Measurements from ENCODE around the gene SLC2A4.

SLC2A4 gene

GRCh38 chr17:7260651-7261378 lies 20.7 kb upstream of the SLC2A4 start:
- Histone ChIP-seq H3K9ac (ENCODE audit: low read length) (no peak overlapping the region), H3K4me1 (ENCODE audit: insufficient read depth, low read length) (no peaks in the 10 kb centered on the region)

GRCh38 chr17:7261379-7262191 lies 19.9 kb upstream of the SLC2A4 start:
- no peak overlapping the region for H3K9ac ChIP-seq (ENCODE audit: low read length)

More at GRCh38 chr17:7260651-7261378, 20.7 kb upstream of the SLC2A4 start:
- H3K27me3 ChIP-seq (ENCODE audit: control insufficient read depth in 1 of 2, insufficient read depth in 2 of 2, low read length in 2 of 2) = peaks cover 33 to 41% of the 10 kb centered on the region in 2 donors
- peak overlapping the region; percentile 14 to 21 for H3K4me3 ChIP-seq (ENCODE audit: low read depth in 1 of 2, low read length in 2 of 2)
- H3K9me3 ChIP-seq (ENCODE audit: low read length) = no peaks in the 10 kb centered on the region
- H3K36me3 ChIP-seq (ENCODE audit: insufficient read depth, low read length) = peaks cover 21% of the 10 kb centered on the region
- no peak overlapping the region for H3K27ac ChIP-seq (ENCODE audit: low read depth, low read length)

GRCh38 chr17:7262192-7262934 lies 19.2 kb upstream of the SLC2A4 start, which contains the start of gene CLDN7:
CLDN7 (minus strand) TSS chr17:7262478; CDS start chr17:7262043, 435 bp downstream.
- Histone ChIP-seq H3K9ac (ENCODE audit: low read length) (no peak within 1 kb of the TSS), H3K27ac (ENCODE audit: low read depth, low read length) (no peak within 1 kb of the TSS), H3K36me3 (ENCODE audit: insufficient read depth, low read length) (peaks cover 11% of the 10 kb centered on the region), H3K4me1 (ENCODE audit: insufficient read depth, low read length) (no peaks in the 10 kb centered on the region), H3K4me3 (ENCODE audit: low read depth in 1 of 2, low read length in 2 of 2) (peak within 1 kb of the TSS; percentile 14 to 21), H3K9me3 (ENCODE audit: low read length) (no peaks in the 10 kb centered on the region), H3K27me3 (ENCODE audit: control insufficient read depth in 1 of 2, insufficient read depth in 2 of 2, low read length in 2 of 2) (peaks cover 33 to 41% of the 10 kb centered on the region in 2 donors)

More at GRCh38 chr17:7261379-7262191, 19.9 kb upstream of the SLC2A4 start:
- H3K9me3 ChIP-seq (ENCODE audit: low read length) = no peaks in the 10 kb centered on the region
- no peaks in the 10 kb centered on the region for H3K4me1 ChIP-seq (ENCODE audit: insufficient read depth, low read length)
- no peak overlapping the region for H3K27ac ChIP-seq (ENCODE audit: low read depth, low read length)
- H3K27me3 ChIP-seq (ENCODE audit: control insufficient read depth in 1 of 2, insufficient read depth in 2 of 2, low read length in 2 of 2) = peaks cover 33 to 41% of the 10 kb centered on the region in 2 donors
- peak overlapping the region; percentile 14 to 21 for H3K4me3 ChIP-seq (ENCODE audit: low read depth in 1 of 2, low read length in 2 of 2)
- peaks cover 15% of the 10 kb centered on the region for H3K36me3 ChIP-seq (ENCODE audit: insufficient read depth, low read length)

GRCh38 chr17:7262935-7263800 lies 18.4 kb upstream of the SLC2A4 start:
- Histone ChIP-seq H3K27me3 (ENCODE audit: control insufficient read depth in 1 of 2, insufficient read depth in 2 of 2, low read length in 2 of 2) (peaks cover 33 to 41% of the 10 kb centered on the region in 2 donors), H3K4me3 (ENCODE audit: low read depth in 1 of 2, low read length in 2 of 2) (no peak overlapping the region), H3K4me1 (ENCODE audit: insufficient read depth, low read length) (no peaks in the 10 kb centered on the region), H3K36me3 (ENCODE audit: insufficient read depth, low read length) (peaks cover 11% of the 10 kb centered on the region), H3K9me3 (ENCODE audit: low read length) (no peaks in the 10 kb centered on the region), H3K9ac (ENCODE audit: low read length) (no peak overlapping the region), H3K27ac (ENCODE audit: low read depth, low read length) (no peak overlapping the region)

- Histone ChIP-seq H3K27me3 (ENCODE audit: control insufficient read depth in 1 of 2, insufficient read depth in 2 of 2, low read length in 2 of 2) (peaks cover 33 to 41% of the 10 kb centered on the region in 2 donors), H3K27ac (ENCODE audit: low read depth, low read length) (no peak overlapping the region), H3K4me3 (ENCODE audit: low read depth in 1 of 2, low read length in 2 of 2) (no peak overlapping the region), H3K36me3 (ENCODE audit: insufficient read depth, low read length) (peaks cover 6% of the 10 kb centered on the region), H3K9ac (ENCODE audit: low read length) (no peak overlapping the region), H3K4me1 (ENCODE audit: insufficient read depth, low read length) (no peaks in the 10 kb centered on the region), H3K9me3 (ENCODE audit: low read length) (no peaks in the 10 kb centered on the region)
Measured at GRCh38 chr17:7263801-7264078, 17.8 kb upstream of the SLC2A4 start.

- H3K4me1 ChIP-seq (ENCODE audit: insufficient read depth, low read length) = no peaks in the 10 kb centered on the region
- H3K36me3 ChIP-seq (ENCODE audit: insufficient read depth, low read length) = no peaks in the 10 kb centered on the region
- no peaks in the 10 kb centered on the region for H3K9me3 ChIP-seq (ENCODE audit: low read length)
- no peak overlapping the region for H3K27ac ChIP-seq (ENCODE audit: low read depth, low read length)
- H3K27me3 ChIP-seq (ENCODE audit: control insufficient read depth in 1 of 2, insufficient read depth in 2 of 2, low read length in 2 of 2) = peaks cover 25% of the 10 kb centered on the region in 2 donors
- H3K4me3 ChIP-seq (ENCODE audit: low read depth in 1 of 2, low read length in 2 of 2) = no peak overlapping the region
- no peak overlapping the region for H3K9ac ChIP-seq (ENCODE audit: low read length)
Measured at GRCh38 chr17:7266784-7267183, 14.7 kb upstream of the SLC2A4 start.

GRCh38 chr17:7279448-7279847 lies 2.1 kb upstream of the SLC2A4 start:
- peaks cover 8% of the 10 kb centered on the region for H3K36me3 ChIP-seq (ENCODE audit: insufficient read depth, low read length)
- H3K9ac ChIP-seq (ENCODE audit: low read length) = no peak overlapping the region
- H3K9me3 ChIP-seq (ENCODE audit: low read length) = no peaks in the 10 kb centered on the region
- no peak overlapping the region for H3K4me3 ChIP-seq (ENCODE audit: low read depth in 1 of 2, low read length in 2 of 2)
- no peak overlapping the region for H3K27ac ChIP-seq (ENCODE audit: low read depth, low read length)
- peaks cover 23% of the 10 kb centered on the region for H3K4me1 ChIP-seq (ENCODE audit: insufficient read depth, low read length)
- H3K27me3 ChIP-seq (ENCODE audit: control insufficient read depth in 1 of 2, insufficient read depth in 2 of 2, low read length in 2 of 2) = no peaks in the 10 kb centered on the region

- Histone ChIP-seq H3K36me3 (ENCODE audit: insufficient read depth, low read length) (peaks cover 19% of the 10 kb centered on the region), H3K9me3 (ENCODE audit: low read length) (no peaks in the 10 kb centered on the region), H3K27me3 (ENCODE audit: control insufficient read depth in 1 of 2, insufficient read depth in 2 of 2, low read length in 2 of 2) (no peaks in the 10 kb centered on the region), H3K9ac (ENCODE audit: low read length) (no peak overlapping the region), H3K27ac (ENCODE audit: low read depth, low read length) (peak overlapping the region; percentile 92), H3K4me3 (ENCODE audit: low read depth in 1 of 2, low read length in 2 of 2) (peak overlapping the region; percentile 53 to 70), H3K4me1 (ENCODE audit: insufficient read depth, low read length) (peaks cover 32% of the 10 kb centered on the region)
Measured at GRCh38 chr17:7280519-7281073, 922 bp upstream of the SLC2A4 start.

GRCh38 chr17:7281953-7282751 lies 634 bp downstream of the SLC2A4 start:
- Histone ChIP-seq H3K36me3 (ENCODE audit: insufficient read depth, low read length) (peaks cover 32% of the 10 kb centered on the region), H3K27ac (ENCODE audit: low read depth, low read length) (peak overlapping the region; percentile 83), H3K27me3 (ENCODE audit: control insufficient read depth in 1 of 2, insufficient read depth in 2 of 2, low read length in 2 of 2) (no peaks in the 10 kb centered on the region), H3K9me3 (ENCODE audit: low read length) (no peaks in the 10 kb centered on the region), H3K9ac (ENCODE audit: low read length) (peak overlapping the region; percentile 81), H3K4me3 (ENCODE audit: low read depth in 1 of 2, low read length in 2 of 2) (peak overlapping the region; percentile 53 to 85), H3K4me1 (ENCODE audit: insufficient read depth, low read length) (peaks cover 32% of the 10 kb centered on the region)

- H3K9me3 ChIP-seq (ENCODE audit: low read length) = no peaks in the 10 kb centered on the region
- H3K4me1 ChIP-seq (ENCODE audit: insufficient read depth, low read length) = peaks cover 32% of the 10 kb centered on the region
- H3K9ac ChIP-seq (ENCODE audit: low read length) = peak overlapping the region; percentile 81
- H3K4me3 ChIP-seq (ENCODE audit: low read depth in 1 of 2, low read length in 2 of 2) = peak overlapping the region; percentile 53 to 85
- H3K27ac ChIP-seq (ENCODE audit: low read depth, low read length) = peak overlapping the region; percentile 83
- H3K27me3 ChIP-seq (ENCODE audit: control insufficient read depth in 1 of 2, insufficient read depth in 2 of 2, low read length in 2 of 2) = no peaks in the 10 kb centered on the region
- peaks cover 32% of the 10 kb centered on the region for H3K36me3 ChIP-seq (ENCODE audit: insufficient read depth, low read length)
Measured at GRCh38 chr17:7282752-7283321, 1.3 kb downstream of the SLC2A4 start.

Data from muscle layer of colon (tissue), 2 donors.